IMR-90 (cell line): ENCODE results near the gene NDUFB2.

Experiments
- BHLHE40 ChIP-seq: fragments of 150-350 bp; IDR thresholded peaks from 2 replicates; pipeline ENCODE4 v1.6.1; 2016; ENCODE audit warnings: mild to moderate bottlenecking, low read depth, low read length
- CEBPB ChIP-seq: IDR thresholded peaks from 2 replicates; pipeline ENCODE4 v1.6.1; 2012; ENCODE audit warnings: low read depth, low read length, improper control_type of control experiment
- CHD1 ChIP-seq: IDR thresholded peaks from 2 replicates; pipeline ENCODE4 v1.6.1; 2012; ENCODE audit warnings: low read depth, low read length, improper control_type of control experiment
- CTCF ChIP-seq: conservative IDR thresholded peaks from 2 replicates; pipeline ENCODE4 v1.5.1; 2012; ENCODE audit warnings: mild to moderate bottlenecking, low read depth, low read length, improper control_type of control experiment
- FOS ChIP-seq: fragments of 150-350 bp; IDR thresholded peaks from 2 replicates; pipeline ENCODE4 v1.6.1; 2016; ENCODE audit warnings: low read depth, low read length
- MAFK ChIP-seq: IDR thresholded peaks from 2 replicates; pipeline ENCODE4 v1.6.1; 2012; ENCODE audit warnings: low read depth, low read length, improper control_type of control experiment
- MXI1 ChIP-seq: IDR thresholded peaks from 2 replicates; pipeline ENCODE4 v1.6.1; 2012; ENCODE audit warnings: low read depth, mild to moderate bottlenecking, low read length, moderate library complexity, borderline replicate concordance
- POLR2A ChIP-seq: IDR thresholded peaks from 2 replicates; pipeline ENCODE4 v1.6.1; 2012; ENCODE audit warnings: mild to moderate bottlenecking, low read depth, low read length
- RAD21 ChIP-seq: IDR thresholded peaks from 2 replicates; pipeline ENCODE4 v1.6.1; 2012; ENCODE audit warnings: low read length, improper control_type of control experiment
- USF2 ChIP-seq: fragments of 150-350 bp; IDR thresholded peaks from 2 replicates; pipeline ENCODE4 v1.6.1; 2017; ENCODE audit warnings: mild to moderate bottlenecking, antibody characterized with exemption, low read length, low read depth

GRCh38 chr7:140696024-140696679, 356 bp upstream of the NDUFB2 start:
- no peak for TF ChIP-seq CTCF
- no peak for TF ChIP-seq CHD1
- no peak for TF ChIP-seq USF2
- no peak for TF ChIP-seq RAD21
- no peak for TF ChIP-seq POLR2A
- no peak for TF ChIP-seq FOS
- TF ChIP-seq CEBPB = no peak
- TF ChIP-seq BHLHE40 = no peak
- TF ChIP-seq MXI1 = no peak
- TF ChIP-seq MAFK = no peak
